Stimulated activated CD8-positive, alpha-beta memory T cell treated with anti-CD3 and anti-CD28 coated beads, Interleukin-2, amount 100 ng/mL, for 1 hour (primary cell): Measurements from ENCODE around the gene TGOLN2.
"Not testable (repeated sequence)": the region's sequence is repeated elsewhere in the genome, so short reads cannot be mapped to it uniquely, and the experiment has no call there.

Experiments used
- DNase-seq, 2 donors: peaks; one replicate each; pipeline ENCODE4 v3.0.0-alpha.2; 2020; ENCODE audit warnings: low read depth in 2 of 2

TGOLN2 gene

GRCh38 chr2:85327822-85328617, at the start of gene TGOLN2:
TSS of gene TGOLN2 (minus strand) at chr2:85327989. CDS start at chr2:85327962, 27 bp downstream.
- DNase-seq = peak; percentile 84 to 90

DNA sequence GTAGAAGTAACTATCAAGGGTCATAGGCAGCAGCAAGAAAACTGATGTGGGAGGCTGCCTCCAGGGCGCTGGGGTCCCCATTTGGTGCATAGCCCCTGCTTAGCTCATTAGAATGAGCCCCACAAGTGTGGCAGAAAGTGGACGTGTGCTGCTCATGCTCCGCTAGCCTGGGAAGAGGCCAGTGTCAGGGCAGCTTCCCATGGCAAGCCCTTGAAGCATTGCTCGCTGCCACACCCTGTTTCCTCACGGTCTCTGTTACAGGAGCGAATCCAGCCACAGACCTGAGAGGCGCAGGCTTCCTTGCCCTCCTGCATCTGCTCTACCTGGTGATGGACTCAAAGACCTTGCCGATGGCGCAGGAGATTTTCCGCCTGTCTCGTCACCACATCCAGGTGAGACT, 49.3 kb upstream of the TGOLN2 start:
- DNase-seq = no peak

DNA sequence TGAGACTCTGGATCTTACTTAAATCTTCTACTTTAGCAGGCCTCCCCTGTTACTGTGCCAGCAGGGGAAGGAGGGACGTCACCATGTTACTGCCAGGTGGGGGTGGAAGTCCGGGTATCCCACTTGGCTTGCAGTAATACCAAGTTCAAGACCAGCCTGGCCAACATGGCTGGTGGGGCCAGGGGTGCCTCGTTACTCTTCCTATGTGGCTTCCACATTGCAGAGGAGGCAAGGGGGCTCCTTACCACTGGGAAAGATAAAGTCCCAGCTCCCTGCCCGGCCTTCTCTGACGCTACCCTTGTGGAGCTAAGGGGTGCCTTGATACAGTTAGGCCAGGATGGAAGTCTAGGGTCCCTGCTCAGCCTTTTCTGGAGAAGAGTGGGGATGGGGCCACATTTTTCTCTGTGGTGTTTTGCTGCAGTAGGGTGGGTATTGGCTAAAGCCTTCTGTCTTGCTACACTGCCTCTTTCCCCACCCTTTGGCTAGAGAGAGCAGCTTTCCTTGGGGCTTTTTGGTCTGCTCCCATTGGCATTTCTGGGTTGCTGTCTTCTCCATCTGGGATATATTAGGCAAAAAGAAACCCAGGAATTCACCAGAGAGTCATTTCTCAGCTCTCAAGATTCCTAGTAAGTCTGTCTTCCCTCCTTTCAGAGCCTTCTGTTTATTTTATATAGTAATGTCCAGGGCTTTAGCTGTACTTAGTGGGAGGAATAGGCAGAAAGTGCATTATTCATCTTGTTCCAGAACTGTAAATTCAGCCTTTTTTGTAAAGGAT, 48.7 kb upstream of the TGOLN2 start:
- no peak for DNase-seq

DNA sequence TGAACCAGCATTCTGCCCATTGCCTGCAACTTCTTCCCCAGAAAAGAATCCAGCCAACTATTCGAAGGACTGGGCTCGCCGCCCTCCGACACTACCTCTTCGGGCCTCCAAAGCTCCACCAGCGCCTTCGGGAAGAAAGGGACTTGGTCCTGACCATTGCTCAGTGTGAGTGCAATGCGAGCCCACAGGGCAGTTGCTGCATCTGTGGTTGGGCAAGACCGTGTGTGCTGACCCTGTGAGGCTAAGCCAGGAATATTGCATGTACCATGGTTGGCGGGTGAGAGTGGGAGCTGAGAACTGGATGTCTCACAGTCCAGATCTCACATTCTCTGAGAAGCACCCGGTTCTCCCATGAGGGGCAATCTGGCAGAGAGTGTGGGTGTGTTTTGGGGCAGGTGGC, 43.3 kb upstream of the TGOLN2 start:
- no peak for DNase-seq

DNA sequence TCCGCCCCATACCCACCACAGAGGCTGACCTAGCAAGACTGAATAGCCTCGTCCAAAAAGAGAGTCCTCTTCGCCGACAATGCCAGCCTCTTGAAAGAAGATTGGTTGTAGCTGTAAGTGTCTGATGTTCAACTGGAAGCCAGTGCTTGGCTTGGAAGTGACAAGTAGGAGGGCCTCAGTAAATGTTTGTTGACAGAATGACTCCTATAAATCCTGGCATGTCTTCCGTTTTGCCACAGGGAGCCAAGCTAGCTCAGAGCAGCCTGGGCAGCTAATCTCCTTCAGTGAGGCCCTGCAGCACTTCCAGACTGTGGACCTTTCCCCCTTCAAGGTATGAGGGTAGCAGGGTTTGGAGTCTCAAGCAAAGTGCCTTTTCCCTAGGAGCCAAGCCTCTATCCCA, 41.7 kb upstream of the TGOLN2 start:
- DNase-seq = no peak

DNA sequence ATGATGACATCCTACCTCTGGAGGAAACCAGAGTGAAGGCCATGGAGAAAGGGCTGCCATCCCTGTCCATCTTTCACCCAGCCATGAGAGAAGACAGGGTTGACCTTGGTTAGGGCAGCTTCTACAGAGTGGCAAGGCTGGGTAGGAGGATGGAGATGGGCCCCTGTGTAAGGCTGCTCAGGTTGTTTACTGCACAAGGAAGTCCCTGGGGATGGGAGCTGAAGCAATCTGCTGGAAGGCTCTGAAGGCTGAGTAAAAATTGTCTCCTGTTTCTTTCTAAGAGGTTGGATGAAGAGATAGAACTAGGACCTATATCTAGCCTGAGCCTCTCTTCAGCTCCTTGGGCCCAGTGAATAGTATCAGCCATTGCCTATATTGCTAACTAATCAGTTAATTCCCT, 41.1 kb upstream of the TGOLN2 start:
- DNase-seq = no peak

DNA sequence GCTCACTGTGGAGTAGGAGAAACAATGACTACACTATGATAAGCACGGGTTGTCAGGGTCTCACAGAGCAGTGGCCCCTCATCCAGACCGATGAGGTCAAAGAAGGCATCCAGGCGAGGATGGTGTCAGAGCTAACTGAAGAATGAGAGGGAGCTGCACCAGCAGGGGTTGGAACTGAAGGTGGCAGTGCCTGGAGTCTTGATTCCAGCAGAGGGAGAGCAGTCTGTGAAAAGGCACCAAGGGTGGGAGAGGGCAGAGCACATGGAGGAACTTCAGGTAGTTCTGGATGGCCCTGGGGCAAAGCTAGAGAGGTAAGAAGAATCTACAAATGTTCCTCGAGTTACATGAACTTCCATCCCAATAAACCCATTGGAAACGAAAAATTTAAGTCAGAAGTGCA, 39.4 kb upstream of the TGOLN2 start:
- DNase-seq = no peak

- DNase-seq = not testable (repeated sequence)
These were observed 35.0 kb upstream of the TGOLN2 start for GRCh38 chr2:85362653-85363387.

- no peak for DNase-seq
These were observed 29.9 kb upstream of the TGOLN2 start for GRCh38 chr2:85357736-85358135.

DNA sequence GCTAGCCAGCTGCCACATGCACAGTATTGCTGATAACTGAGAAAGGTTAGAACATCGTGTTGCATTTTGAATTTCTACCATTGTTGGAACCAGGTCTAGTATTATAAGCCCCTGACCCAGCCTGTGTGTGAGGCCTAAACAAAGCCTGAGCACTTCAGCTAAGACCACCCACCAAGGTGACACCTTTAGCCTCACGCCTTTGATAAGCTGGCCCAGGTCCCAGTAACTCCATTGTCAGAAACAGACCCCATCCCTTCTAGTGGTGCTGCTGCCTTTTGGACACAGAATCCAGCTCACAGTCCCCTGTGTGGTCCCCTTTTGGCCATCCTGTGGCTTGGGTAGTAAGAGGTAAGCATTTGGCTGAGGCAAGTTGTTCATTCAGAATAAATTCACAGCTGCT, 28.4 kb upstream of the TGOLN2 start:
- no peak for DNase-seq

DNA sequence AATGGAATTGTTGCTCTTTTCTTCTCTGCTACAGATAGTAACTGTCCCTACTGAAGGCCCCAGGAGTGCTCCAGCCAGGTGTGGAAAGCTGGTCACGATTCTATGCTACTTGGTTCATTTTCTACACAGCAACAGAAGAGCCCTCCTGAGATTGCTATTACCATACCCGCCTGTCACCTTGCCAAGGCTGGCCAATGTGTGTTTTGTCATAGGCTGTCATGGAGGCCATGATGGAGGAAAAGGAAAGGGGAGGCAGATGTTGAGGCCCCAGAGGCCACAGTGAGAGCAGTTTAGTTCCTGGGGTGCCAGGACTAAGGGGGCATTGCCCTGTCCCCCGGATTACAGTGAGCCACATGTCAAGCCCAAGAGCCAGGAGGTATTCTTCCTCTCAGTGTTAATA, 27.7 kb upstream of the TGOLN2 start:
- DNase-seq = no peak

DNA sequence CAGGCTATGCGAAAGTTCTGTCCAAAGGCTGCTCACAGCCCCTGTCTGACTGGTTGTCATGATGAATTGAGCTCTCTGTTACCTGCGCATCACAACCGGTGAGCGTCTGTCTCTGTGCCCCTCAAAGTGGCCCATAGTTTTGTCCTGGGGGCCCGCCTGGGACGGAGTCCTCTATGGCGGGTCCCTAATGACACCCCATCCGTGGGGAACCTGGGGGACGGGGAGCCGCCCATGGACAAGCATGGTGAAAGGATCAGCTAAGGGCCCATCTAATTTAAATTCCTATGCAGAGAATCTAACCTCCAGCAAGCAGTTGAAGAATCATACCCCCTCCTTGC, 27.3 kb upstream of the TGOLN2 start:
- no peak for DNase-seq

GRCh38 chr2:85354286-85355072, 26.7 kb upstream of the TGOLN2 start, which contains the start of the genes ELMOD3 and RETSAT:
TSS of gene ELMOD3 (plus strand) at chr2:85354769. CDS start at chr2:85357199, 2,430 bp downstream.
TSS of gene RETSAT (minus strand) at chr2:85354528. CDS start at chr2:85354507, 21 bp downstream.
- DNase-seq = peak; percentile 88 to 92

- no peak for DNase-seq
These were observed 26.1 kb upstream of the TGOLN2 start for GRCh38 chr2:85353876-85354285.

DNA sequence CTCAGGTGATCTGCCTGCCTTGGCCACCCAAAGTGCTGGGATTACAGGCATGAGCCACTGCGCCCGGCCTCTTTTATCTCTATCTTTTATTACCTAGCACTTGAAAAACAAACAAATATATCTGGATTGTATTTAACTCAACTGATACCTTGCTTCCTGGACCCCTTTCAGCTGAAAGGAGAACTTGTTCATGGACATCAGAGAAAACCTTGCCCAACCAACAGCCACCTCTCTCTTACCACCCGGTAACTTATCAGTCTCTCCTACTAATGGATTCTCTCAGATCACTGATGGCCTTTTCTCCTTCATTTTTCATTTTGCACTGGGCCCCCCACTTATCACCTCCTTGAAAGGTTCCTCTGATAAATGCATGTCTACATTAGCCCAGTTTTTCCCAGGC, 19.8 kb upstream of the TGOLN2 start:
- DNase-seq = no peak

DNA sequence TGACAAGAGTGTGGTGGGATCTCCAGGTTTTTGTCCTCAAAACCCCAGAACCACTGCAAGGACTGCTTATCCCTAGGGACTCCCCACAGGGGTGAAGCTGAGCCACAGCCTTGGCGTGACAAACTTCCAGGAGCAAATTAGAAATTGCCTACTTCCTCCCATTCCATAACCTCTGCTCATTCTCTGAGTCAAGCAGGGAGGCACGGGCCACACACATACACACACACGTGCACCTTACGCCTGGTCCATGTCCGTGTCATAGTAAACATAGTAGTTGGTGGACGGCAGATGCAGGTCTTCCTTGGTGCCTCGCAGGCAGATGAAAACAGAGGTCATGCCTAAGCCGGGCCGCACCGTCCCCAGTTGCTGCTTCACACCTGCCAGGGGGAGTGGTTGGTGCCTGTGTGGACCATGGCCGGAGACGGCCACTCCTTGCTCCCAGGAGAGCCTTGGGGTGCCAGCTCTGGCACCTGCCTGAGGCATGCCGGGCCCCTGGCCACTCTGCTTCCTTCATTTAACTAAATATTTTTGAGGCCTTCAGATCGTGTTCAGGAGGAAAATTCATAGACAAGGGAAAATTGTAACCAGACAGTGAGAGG, 16.7 kb upstream of the TGOLN2 start:
- no peak for DNase-seq

DNA sequence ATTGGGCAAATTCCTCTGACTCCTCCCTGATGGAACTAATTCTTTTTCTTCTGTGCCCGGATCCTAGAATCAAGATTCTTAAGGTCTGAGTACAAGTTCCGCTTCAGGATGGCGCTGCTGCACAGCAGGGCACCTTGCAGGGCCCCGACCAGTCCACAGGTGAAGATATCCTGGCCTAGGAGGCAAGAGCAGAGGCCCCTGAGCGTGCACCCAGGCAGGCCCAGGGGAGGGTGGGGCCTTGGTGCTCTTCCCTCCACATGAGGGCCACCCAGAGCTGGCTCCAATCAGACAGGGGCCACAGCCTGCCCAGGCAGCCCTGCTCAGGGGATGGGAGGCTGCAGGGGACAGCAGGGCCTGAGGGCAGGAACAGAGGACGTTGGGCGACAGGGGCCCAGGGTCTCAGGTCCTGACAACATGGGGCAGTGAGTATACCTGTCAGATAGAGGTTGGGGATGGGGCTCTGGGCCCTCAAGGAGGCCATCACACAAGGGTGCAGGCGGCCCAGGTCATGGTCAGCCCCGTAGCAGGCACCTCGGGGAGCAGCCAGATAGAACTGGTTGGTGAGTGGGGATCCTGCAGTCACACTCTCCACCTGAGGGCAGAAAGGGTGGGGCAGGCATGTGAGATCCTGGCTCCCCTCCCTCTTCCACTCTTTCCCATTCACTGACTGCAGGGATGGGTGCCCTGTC, 15.6 kb upstream of the TGOLN2 start:
- DNase-seq = not testable (repeated sequence)

DNA sequence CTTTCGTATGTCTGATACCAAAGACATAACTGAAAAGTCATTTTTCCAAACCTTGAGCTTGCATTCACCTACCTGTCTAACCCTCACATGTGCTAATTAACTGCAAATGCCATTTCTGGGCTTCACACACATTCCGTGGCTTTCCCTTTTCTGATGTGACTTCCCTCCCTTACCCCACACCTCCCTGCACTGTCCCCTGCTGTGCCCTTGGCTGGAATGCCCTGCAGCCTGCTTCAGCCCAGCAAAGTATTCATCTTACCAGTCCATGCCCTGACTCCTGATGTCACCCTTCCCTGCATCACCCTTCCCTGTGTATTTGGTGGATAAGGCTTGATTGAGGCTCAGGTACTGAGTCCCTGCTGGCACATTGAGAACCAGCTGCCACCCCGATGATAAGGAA, 14.4 kb upstream of the TGOLN2 start:
- no peak for DNase-seq

DNA sequence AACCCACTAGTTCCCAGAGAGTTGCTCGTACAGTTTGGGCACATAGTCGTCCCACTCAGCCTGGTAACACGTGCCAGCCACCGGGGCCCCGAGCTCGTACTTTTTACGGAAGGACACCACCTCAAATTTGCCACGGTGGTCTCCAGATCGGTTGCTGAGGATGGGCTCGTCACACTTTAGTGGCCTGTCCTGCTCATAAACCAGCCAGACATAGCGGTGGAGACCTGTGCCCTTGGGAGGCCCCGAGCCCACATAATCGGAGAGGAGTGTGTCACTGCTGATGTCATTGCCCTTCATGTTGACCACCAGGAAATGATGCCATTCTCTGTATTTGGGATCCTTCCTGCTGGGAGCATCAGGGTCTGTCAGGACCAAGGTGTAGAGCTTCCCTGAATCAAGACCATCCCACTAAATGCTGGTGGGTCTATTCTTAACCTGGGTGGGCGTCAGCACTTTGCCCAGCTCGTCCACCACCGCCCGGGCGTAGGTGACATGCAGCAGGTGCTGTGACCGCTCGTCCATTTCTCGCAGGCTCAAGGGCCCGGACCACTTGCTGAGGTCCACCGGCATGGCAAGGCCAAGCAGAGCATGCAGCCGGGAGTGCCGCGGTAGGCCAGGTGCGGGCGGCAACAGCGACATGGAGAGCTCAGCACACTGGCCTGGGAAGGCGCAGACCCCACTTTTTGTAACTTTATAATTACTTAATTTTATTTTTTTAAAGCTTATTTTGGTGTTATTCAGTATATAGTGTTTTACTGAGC, 13.7 kb upstream of the TGOLN2 start:
- DNase-seq = no peak
